ENCODE data around the gene THRSP. TPM values are rescaled to one million over a fixed set of nuclear protein-coding genes. Genes with fewer than 3 reads are reported as not detected.
"Not testable (repeated sequence)": the region's sequence is repeated elsewhere in the genome, so short reads cannot be mapped to it uniquely, and the experiment has no call there.

THRSP gene
- total and polyA plus RNA-seq, 2 donors from 2014 or later, result 6.4 TPM; not detected in 1

- H3K4me1 ChIP-seq (ENCODE audit: control insufficient read depth in 2 of 3, insufficient read depth in 2 of 3, low read depth in 1 of 3, low read length in 3 of 3), result peaks cover 0 to 9% (median 3%) of the 10 kb centered on the region in 3 donors
- H3K9ac ChIP-seq (ENCODE audit: low read length in 3 of 3), result no peak overlapping the region
- no peaks in the 10 kb centered on the region for H3K9me3 ChIP-seq (ENCODE audit: control insufficient read depth in 2 of 3, insufficient read depth in 1 of 3, low read length in 3 of 3)
- intact Hi-C loops (cut with DNase I), result no loop called here
- no peaks in the 10 kb centered on the region for H3K36me3 ChIP-seq (ENCODE audit: control insufficient read depth in 2 of 3, insufficient read depth in 3 of 3, low read length in 3 of 3)
- H3K27ac ChIP-seq (ENCODE audit: low read depth in 2 of 2, low read length in 2 of 2), result no peak overlapping the region
- DNase-seq (no peak), FAIRE-seq (no peak)
- H3K27me3 ChIP-seq (ENCODE audit: control insufficient read depth, insufficient read depth, low read length), result no peaks in the 10 kb centered on the region
- no peak overlapping the region for H3K4me3 ChIP-seq (ENCODE audit: low read length in 3 of 3)
- TF ChIP-seq CTCF (IDR thresholded peaks at IDR 0.05; ENCODE audit: borderline replicate concordance, extremely low read depth, insufficient read depth), result no peak
Measured at GRCh38 chr11:78057462-78058055, 6.1 kb upstream of the THRSP start.

- H3K27ac ChIP-seq (ENCODE audit: low read depth in 2 of 2, low read length in 2 of 2); H3K9me3 ChIP-seq (ENCODE audit: control insufficient read depth in 2 of 3, insufficient read depth in 1 of 3, low read length in 3 of 3); intact Hi-C loops (cut with DNase I); H3K27me3 ChIP-seq (ENCODE audit: control insufficient read depth, insufficient read depth, low read length); H3K4me1 ChIP-seq (ENCODE audit: control insufficient read depth in 2 of 3, insufficient read depth in 2 of 3, low read depth in 1 of 3, low read length in 3 of 3); H3K9ac ChIP-seq (ENCODE audit: low read length in 3 of 3); FAIRE-seq; H3K36me3 ChIP-seq (ENCODE audit: control insufficient read depth in 2 of 3, insufficient read depth in 3 of 3, low read length in 3 of 3); H3K4me3 ChIP-seq (ENCODE audit: low read length in 3 of 3): not testable (repeated sequence)
- DNase-seq, result peak in 1 of 5 donors; percentile 15
Measured at GRCh38 chr11:78059749-78060328, 3.8 kb upstream of the THRSP start.

- DNase-seq (no peak), FAIRE-seq (no peak)
- no peaks in the 10 kb centered on the region for H3K9me3 ChIP-seq (ENCODE audit: control insufficient read depth in 2 of 3, insufficient read depth in 1 of 3, low read length in 3 of 3)
- H3K36me3 ChIP-seq (ENCODE audit: control insufficient read depth in 2 of 3, insufficient read depth in 3 of 3, low read length in 3 of 3), result no peaks in the 10 kb centered on the region
- H3K27ac ChIP-seq (ENCODE audit: low read depth in 2 of 2, low read length in 2 of 2), result no peak overlapping the region
- no peaks in the 10 kb centered on the region for H3K27me3 ChIP-seq (ENCODE audit: control insufficient read depth, insufficient read depth, low read length)
- no peak for TF ChIP-seq CTCF (IDR thresholded peaks at IDR 0.05; ENCODE audit: borderline replicate concordance, extremely low read depth, insufficient read depth)
- no peak overlapping the region for H3K9ac ChIP-seq (ENCODE audit: low read length in 3 of 3)
- intact Hi-C loops (cut with DNase I), result no loop called here
- peaks cover 0 to 9% (median 5%) of the 10 kb centered on the region in 3 donors for H3K4me1 ChIP-seq (ENCODE audit: control insufficient read depth in 2 of 3, insufficient read depth in 2 of 3, low read depth in 1 of 3, low read length in 3 of 3)
- H3K4me3 ChIP-seq (ENCODE audit: low read length in 3 of 3), result no peak overlapping the region
Measured at GRCh38 chr11:78060533-78060932, 3.1 kb upstream of the THRSP start.

- Histone ChIP-seq H3K4me3 (ENCODE audit: low read length in 3 of 3) (no peak overlapping the region), H3K27ac (ENCODE audit: low read depth in 2 of 2, low read length in 2 of 2) (peak overlapping the region in 1 of 2 donors; percentile 16), H3K9ac (ENCODE audit: low read length in 3 of 3) (no peak overlapping the region), H3K9me3 (ENCODE audit: control insufficient read depth in 2 of 3, insufficient read depth in 1 of 3, low read length in 3 of 3) (no peaks in the 10 kb centered on the region), H3K4me1 (ENCODE audit: control insufficient read depth in 2 of 3, insufficient read depth in 2 of 3, low read depth in 1 of 3, low read length in 3 of 3) (peaks cover 0 to 9% (median 5%) of the 10 kb centered on the region in 3 donors), H3K27me3 (ENCODE audit: control insufficient read depth, insufficient read depth, low read length) (no peaks in the 10 kb centered on the region), H3K36me3 (ENCODE audit: control insufficient read depth in 2 of 3, insufficient read depth in 3 of 3, low read length in 3 of 3) (no peaks in the 10 kb centered on the region)
- no peak for FAIRE-seq
- peak in 1 of 5 donors; percentile 24 for DNase-seq
- intact Hi-C loops (cut with DNase I), result no loop called here
- no peak for TF ChIP-seq CTCF (IDR thresholded peaks at IDR 0.05; ENCODE audit: borderline replicate concordance, extremely low read depth, insufficient read depth)
Measured at GRCh38 chr11:78061088-78061920, 2.4 kb upstream of the THRSP start.
